Ishikawa (cell line): Measurements from ENCODE around the gene CRTAC1.

Experiments
- CEBPB ChIP-seq: IDR thresholded peaks from 2 replicates; pipeline ENCODE4 v1.6.1; 2012
- CREB1 ChIP-seq: IDR thresholded peaks from 2 replicates; pipeline ENCODE4 v1.6.1; 2012; ENCODE audit warnings: low read depth
- EP300 ChIP-seq: IDR thresholded peaks from 2 replicates; pipeline ENCODE4 v1.6.1; 2012; ENCODE audit warnings: borderline replicate concordance
- FOXM1 ChIP-seq: IDR thresholded peaks from 2 replicates; pipeline ENCODE4 v1.6.1; 2012; ENCODE audit warnings: low read depth, borderline replicate concordance
- NFIC ChIP-seq: IDR thresholded peaks from 2 replicates; pipeline ENCODE4 v1.6.1; 2012
- RAD21 ChIP-seq: IDR thresholded peaks from 2 replicates; pipeline ENCODE4 v1.6.1; 2012; ENCODE audit warnings: low read depth
- REST ChIP-seq: IDR thresholded peaks from 2 replicates; pipeline ENCODE4 v1.6.1; 2012; ENCODE audit warnings: low read depth, mild to moderate bottlenecking
- TAF1 ChIP-seq: IDR thresholded peaks from 2 replicates; pipeline ENCODE4 v1.6.1; 2012; ENCODE audit warnings: low read depth, mild to moderate bottlenecking
- YY1 ChIP-seq: IDR thresholded peaks from 2 replicates; pipeline ENCODE4 v1.6.1; 2012; ENCODE audit warnings: low read depth

GRCh38 chr10:97904576-97904975 is 125.8 kb downstream of the CRTAC1 start:
- no peak for TF ChIP-seq RAD21
- no peak for TF ChIP-seq TAF1
- no peak for TF ChIP-seq CEBPB
- TF ChIP-seq EP300: no peak
- no peak for TF ChIP-seq CREB1
- no peak for TF ChIP-seq REST
- TF ChIP-seq YY1: no peak
- no peak for TF ChIP-seq NFIC
- TF ChIP-seq FOXM1: no peak
